Stimulated activated naive CD8-positive, alpha-beta T cell treated with anti-CD3 and anti-CD28 coated beads, Interleukin-15, Interleukin-2, amounts not matched to agents 100 ng/mL and 50 ng/mL, for 24 hours (primary cell): Measurements from ENCODE around the gene TPSB2.
"Not testable (repeated sequence)": the region's sequence is repeated elsewhere in the genome, so short reads cannot be mapped to it uniquely, and the experiment has no call there.

Experiments used
- H3K27ac Mint-ChIP-seq: one replicate; pipeline ENCODE4 v1.8.0; 2021; ENCODE audit warnings: mild to moderate bottlenecking, mixed read lengths
- H3K27me3 Mint-ChIP-seq: one replicate; pipeline ENCODE4 v1.8.0; 2021; ENCODE audit warnings: mixed read lengths
- H3K36me3 Mint-ChIP-seq: one replicate; pipeline ENCODE4 v1.8.0; 2021; ENCODE audit warnings: low read depth, mixed read lengths
- H3K4me1 Mint-ChIP-seq: one replicate; pipeline ENCODE4 v1.8.0; 2021; ENCODE audit warnings: low read depth, mixed read lengths
- H3K4me3 Mint-ChIP-seq: one replicate; pipeline ENCODE4 v1.8.0; 2021; ENCODE audit warnings: mild to moderate bottlenecking, mixed read lengths
- H3K9me3 Mint-ChIP-seq: one replicate; pipeline ENCODE4 v1.8.0; 2021; ENCODE audit warnings: mixed read lengths

The TPSB2 gene

DNA sequence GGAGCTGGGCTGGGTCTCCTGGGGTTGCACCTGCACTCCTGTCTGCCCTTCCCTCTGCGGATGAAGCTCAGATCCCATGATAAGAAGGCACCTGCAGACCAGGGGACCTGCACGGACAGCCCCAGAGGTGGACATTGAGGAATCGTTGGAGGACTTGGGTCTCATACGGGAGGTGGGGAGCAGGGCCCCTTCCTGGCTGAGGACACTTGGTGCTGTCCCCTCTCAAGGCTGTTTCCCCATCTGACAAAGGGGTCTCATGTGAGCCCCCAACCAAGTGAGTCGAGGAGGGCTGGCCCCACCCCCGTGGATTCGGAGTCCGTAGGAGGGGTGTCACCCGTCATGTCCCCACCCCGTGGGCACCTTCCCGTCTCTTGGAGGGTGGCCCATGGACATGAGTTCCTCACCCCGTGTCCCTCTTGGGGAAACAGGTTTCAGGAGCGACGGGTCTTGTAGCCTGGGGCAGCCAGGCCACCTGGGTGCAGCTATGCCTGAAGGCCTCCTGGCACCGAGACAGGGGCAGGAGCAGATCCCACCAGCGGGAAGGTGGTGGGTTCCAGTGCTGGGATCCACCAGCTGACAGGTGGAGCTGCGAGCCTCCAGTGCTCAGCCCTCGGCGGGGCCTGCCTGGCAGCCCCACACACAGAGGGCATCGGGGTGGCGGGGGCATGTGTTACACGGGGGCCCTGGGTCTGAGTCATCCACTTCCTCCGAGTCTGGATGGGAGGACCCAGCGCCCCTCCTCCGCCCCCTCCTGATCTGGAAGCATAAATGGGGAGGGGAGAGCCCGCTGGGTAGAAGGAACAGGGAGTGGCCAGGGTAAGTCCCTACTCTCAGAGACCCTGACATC is 25.5 kb upstream of the TPSB2 start, which contains the start of gene TPSD1:
Gene TPSD1 (plus strand): TSS at position 794 of the 847 bp plus-strand sequence. CDS start 212 bp downstream, outside the sequence.
- peaks cover 11% of the 10 kb centered on the region for H3K27me3 Mint-ChIP-seq
- H3K4me3 Mint-ChIP-seq, H3K9me3 Mint-ChIP-seq, H3K4me1 Mint-ChIP-seq, H3K27ac Mint-ChIP-seq, H3K36me3 Mint-ChIP-seq: not testable (repeated sequence)

DNA sequence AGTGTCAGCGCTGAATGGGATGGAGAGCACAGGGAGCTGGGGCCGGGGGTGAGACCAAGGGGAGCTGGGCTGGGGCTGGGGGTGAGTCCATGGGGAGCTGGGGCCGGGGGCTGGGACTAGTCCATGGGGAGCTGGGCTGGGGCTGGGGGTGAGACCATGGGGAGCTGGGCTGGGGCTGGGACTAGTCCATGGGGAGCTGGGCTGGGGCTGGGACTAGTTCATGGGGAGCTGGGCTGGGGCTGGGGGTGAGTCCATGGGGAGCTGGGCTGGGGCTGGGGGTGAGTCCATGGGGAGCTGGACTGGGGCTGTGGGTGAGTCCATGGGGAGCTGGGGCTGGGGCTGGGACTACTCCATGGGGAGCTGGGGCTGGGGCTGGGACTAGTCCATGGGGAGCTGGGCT is 24.8 kb upstream of the TPSB2 start:
- H3K4me3 Mint-ChIP-seq, H3K4me1 Mint-ChIP-seq, H3K36me3 Mint-ChIP-seq, H3K27ac Mint-ChIP-seq, H3K27me3 Mint-ChIP-seq, H3K9me3 Mint-ChIP-seq: not testable (repeated sequence)

DNA sequence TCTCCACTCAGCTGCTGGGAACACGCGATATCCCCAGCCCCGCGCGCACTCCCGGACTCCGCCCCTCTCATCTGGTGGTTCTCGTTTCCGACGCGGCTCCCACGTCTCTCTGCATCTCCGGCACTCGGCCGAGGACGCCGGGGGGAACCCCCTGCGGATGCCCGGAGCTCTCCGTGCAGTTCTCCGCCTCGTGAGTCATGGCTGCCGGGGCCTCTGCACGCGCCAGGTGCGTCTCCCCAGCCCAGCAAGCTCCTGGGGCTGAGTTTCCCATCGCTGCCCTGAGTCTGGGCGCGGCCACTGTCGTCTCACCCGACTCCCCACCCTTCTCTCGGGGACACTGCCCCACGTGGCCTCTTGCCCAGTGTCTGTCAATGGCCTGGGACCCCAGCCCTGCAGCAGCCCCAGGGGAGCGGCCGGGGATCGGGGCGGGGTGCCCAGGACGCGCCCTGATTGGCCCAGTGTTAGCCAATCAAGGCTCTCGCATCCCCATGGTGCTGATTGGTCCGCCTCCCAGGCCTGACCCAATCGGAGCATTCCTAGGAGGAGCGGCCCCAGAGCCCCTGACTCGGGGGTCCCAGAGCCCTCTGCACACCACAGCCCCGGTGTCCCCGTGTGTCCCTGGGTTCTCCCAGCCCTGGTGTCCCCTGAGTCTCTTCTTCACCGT is 23.8 kb upstream of the TPSB2 start:
- not testable (repeated sequence) for H3K4me3 Mint-ChIP-seq, H3K36me3 Mint-ChIP-seq, H3K9me3 Mint-ChIP-seq, H3K4me1 Mint-ChIP-seq, H3K27ac Mint-ChIP-seq, H3K27me3 Mint-ChIP-seq

DNA sequence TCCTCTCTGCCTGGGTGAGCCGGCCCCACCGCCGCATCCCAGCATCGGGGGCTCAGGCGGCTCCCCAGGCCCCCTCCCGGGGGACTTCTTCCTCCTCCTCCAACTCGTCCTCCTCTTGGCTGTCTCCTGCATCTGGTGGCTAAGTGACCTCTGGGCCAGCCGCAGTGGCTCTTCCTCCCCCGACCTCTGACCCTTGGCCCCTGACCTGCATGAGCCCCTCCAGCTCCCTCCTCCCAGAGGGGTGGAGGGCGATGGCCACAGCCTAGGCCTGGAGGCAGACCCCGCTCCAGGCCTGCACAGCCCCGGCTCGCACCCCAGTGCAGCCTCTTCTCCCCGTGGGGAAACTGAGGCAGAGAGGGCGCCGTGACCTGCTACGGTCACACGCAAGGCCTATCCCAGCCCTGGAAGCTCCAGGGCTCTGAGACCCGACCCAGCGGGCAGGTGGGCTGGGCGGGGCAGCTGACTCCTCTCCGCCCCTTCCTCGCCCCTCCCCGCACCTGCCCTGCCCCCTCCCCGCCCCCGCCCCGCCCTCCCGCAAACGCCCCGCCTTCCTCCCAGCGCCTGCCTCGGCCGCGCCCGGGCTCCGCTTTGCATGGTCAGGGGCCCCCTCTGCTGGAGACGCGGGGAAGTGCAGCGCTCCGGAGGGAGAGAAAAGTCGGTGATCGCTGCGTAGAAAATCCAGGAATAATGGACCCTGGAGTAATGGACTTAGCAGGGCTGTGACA is 19.2 kb upstream of the TPSB2 start:
- H3K4me1 Mint-ChIP-seq, H3K27ac Mint-ChIP-seq, H3K4me3 Mint-ChIP-seq, H3K36me3 Mint-ChIP-seq, H3K27me3 Mint-ChIP-seq, H3K9me3 Mint-ChIP-seq: not testable (repeated sequence)

DNA sequence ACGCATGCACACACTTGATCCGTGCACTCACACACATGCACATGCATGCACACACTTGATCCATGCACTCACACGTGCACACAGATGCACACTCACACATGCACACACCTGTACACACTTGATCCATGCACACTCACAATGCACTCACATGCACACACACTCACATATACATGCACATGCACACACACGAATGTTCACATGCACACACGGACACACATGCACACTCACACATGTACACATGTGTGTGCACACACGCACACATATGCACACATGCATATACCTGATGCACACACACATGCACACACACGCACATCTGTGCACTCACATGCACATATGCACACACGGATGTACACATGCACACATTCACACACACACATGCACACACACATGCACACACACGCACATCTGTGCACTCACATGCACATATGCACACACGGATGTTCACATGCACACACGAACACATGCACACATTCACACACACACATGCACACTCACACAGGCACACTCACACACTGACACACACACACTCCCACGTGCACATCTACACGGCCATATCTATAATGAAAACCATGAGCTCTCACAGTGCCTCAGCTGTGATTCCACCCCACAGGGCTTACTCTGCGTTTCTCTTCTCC is 18.0 kb upstream of the TPSB2 start:
- H3K4me1 Mint-ChIP-seq, H3K27me3 Mint-ChIP-seq, H3K36me3 Mint-ChIP-seq, H3K4me3 Mint-ChIP-seq, H3K27ac Mint-ChIP-seq, H3K9me3 Mint-ChIP-seq: not testable (repeated sequence)

DNA sequence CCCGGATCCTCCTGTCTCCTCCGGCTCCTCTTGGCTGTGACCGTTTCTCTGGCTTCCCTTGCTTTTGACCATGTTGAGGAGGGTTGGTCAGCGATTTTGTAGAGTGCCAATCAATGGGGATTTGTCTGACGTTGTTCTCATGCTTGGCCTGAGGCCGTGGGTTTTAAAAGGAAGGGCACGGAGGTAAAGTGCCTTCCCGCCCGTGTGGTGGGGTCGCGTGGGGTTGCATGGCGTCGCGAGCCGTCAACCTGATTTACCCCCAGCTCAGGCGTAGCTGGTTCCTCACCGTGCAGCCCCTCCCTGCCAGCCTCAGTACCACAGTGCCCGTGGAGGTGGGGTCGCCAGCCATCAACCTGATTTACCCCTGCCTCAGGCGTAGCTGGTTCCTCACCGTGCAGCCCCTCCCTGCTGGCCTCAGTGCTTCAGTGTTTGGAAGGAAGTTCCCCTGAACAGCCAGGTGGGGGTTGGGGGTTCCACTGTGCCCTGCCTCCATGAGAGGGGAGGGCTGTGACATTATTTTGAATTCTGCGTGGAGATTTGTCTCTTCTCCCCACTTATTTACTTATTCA is 15.6 kb upstream of the TPSB2 start:
- no peak overlapping the region for H3K4me3 Mint-ChIP-seq
- peaks cover 4% of the 10 kb centered on the region for H3K27me3 Mint-ChIP-seq
- no peaks in the 10 kb centered on the region for H3K9me3 Mint-ChIP-seq
- H3K4me1 Mint-ChIP-seq: peaks cover 5% of the 10 kb centered on the region
- H3K27ac Mint-ChIP-seq: no peak overlapping the region
- no peaks in the 10 kb centered on the region for H3K36me3 Mint-ChIP-seq

DNA sequence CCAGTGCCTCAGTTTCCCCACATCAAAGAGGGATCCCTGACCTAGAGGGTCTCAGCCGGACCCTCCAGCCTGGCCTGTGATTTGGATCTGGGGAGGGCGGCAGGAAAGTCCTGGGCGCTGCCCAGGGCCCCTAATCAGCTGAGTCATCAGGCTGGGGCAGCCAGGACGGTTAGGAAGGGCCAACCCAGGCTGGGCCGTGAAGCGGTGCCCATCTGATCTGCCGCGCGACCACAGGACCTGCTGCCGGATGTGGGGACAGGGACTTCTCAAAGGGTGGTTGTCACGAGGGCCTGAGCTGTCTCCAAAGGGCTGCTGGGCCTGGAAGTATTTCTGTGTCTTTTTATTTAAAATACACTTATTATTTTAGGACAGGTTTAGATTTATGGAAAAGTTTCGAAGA is 14.9 kb upstream of the TPSB2 start:
- Mint-ChIP-seq H3K4me3 (no peak overlapping the region), H3K27me3 (peaks cover 4% of the 10 kb centered on the region), H3K9me3 (no peaks in the 10 kb centered on the region), H3K36me3 (no peaks in the 10 kb centered on the region), H3K27ac (no peak overlapping the region), H3K4me1 (peaks cover 5% of the 10 kb centered on the region)

DNA sequence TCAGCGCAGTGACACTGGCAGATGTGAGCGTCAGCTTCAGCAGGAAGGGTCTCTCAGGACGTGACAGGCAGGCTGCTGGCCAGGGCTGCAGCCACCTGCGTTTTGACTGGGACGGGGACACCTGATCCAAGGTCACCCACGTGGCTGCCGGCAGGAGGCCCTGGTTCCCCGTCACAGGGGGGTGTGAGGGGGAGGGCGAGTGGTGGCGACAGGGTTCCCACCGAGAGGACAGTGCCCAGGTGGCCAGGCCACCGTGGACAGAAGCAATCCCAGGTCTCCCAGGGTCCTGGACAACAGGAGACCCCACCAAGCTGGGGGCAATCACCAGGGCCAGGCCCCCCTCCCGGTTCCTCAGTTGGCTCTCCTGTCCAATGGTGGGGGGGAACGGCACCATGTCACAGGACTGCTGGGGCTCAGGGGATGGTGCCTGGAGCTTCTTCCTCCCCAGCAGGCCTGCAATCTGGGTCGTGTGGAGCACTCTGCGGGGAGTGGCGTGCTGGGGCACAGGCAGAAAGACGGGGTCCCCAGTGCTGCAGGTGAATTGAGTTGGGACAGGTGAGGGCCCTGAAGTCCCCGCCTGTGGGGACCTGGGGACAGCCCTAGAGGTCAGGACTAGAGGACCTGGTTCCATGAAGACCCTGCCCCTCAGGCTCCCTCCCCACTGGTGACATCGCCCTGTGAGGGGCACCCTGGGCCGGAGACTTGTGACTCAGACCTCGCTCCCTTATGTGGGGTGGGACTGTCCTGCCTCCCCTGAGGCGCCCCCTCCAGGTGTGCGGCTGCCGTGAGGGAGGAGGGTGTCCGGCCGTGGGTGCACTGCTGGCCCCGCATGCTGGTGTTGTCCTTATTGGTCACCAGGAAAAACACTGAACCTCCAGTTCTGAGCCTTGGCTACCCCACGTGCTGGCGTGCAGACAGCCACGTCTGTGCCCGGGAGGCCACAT is 14.2 kb upstream of the TPSB2 start:
- H3K9me3 Mint-ChIP-seq, H3K27ac Mint-ChIP-seq, H3K4me1 Mint-ChIP-seq, H3K4me3 Mint-ChIP-seq, H3K27me3 Mint-ChIP-seq, H3K36me3 Mint-ChIP-seq: not testable (repeated sequence)

DNA sequence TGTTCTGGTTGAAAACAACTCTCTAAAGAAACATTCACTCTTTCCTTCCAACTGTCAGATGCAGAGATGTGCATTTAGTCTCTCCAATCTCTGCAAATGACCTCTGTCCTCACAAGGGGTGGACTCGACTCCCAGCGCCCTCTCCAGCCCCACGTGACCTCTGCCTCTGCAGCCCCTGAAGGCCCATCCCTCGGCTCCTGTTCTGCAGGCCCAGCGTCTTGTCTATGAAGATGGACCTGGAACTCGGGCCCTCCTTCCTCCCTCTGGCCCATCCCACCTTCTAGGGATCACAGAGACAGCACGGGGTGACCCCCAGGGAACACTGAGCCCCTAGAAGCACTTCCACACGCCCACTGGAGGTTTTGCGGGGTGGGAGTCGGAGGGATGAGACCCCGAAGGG is 13.4 kb upstream of the TPSB2 start:
- not testable (repeated sequence) for H3K27ac Mint-ChIP-seq, H3K27me3 Mint-ChIP-seq, H3K4me3 Mint-ChIP-seq

DNA sequence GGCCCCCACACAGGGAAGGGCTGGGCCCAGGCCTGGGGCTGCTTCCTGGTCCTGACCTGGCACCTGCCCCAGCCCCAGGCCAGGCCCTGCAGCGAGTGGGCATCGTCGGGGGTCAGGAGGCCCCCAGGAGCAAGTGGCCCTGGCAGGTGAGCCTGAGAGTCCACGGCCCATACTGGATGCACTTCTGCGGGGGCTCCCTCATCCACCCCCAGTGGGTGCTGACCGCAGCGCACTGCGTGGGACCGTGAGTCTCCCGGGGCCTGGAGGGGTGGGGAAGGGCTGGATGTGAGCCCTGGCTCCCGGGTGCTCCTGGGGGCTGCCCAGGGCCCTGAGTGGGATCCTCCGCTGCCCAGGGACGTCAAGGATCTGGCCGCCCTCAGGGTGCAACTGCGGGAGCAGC is 11.1 kb upstream of the TPSB2 start:
- not testable (repeated sequence) for H3K4me1 Mint-ChIP-seq, H3K27ac Mint-ChIP-seq, H3K9me3 Mint-ChIP-seq, H3K4me3 Mint-ChIP-seq, H3K27me3 Mint-ChIP-seq, H3K36me3 Mint-ChIP-seq

More for the DNA sequence above, 13.4 kb upstream of the TPSB2 start:
- H3K9me3 Mint-ChIP-seq, H3K4me1 Mint-ChIP-seq, H3K36me3 Mint-ChIP-seq: not testable (repeated sequence)

DNA sequence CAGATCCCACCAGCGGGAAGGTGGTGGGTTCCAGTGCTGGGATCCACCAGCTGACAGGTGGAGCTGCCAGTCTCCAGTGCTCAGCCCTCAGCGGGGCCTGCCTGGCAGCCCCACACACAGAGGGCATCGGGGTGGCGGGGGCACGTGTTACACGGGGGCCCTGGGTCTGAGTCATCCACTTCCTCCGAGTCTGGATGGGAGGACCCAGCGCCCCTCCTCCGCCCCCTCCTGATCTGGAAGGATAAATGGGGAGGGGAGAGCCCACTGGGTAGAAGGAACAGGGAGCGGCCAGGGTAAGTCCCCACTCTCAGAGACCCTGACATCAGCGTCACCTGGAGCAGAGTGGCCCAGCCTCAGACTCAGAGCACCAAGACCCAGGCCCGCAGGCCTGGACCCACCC is 10.5 kb upstream of the TPSB2 start, which contains the start of gene TPSAB1:
Gene TPSAB1 (plus strand): TSS at position 270 of the 400 bp plus-strand sequence. CDS start 234 bp downstream, outside the sequence.
- H3K27me3 Mint-ChIP-seq, H3K27ac Mint-ChIP-seq, H3K9me3 Mint-ChIP-seq, H3K4me1 Mint-ChIP-seq, H3K36me3 Mint-ChIP-seq, H3K4me3 Mint-ChIP-seq: not testable (repeated sequence)

DNA sequence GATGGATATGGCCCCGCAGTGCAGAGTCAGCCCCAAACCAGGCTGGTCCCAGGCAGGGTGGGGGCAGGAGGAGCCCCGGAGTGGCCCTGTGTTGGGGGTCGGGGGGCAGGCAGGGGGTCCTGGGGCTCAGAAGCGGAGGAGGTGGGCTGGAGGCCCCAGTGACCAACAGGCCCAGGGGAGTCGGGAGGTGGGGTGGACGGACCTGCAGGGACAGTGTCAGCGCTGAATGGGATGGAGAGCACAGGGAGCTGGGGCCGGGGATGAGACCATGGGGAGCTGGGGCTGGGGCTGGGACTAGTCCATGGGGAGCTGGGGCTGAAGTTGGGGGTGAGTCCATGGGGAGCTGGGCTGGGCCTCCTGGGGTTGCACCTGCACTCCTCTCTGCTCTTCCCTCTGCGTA is 9.6 kb upstream of the TPSB2 start:
- H3K36me3 Mint-ChIP-seq, H3K9me3 Mint-ChIP-seq, H3K4me1 Mint-ChIP-seq, H3K27me3 Mint-ChIP-seq, H3K27ac Mint-ChIP-seq, H3K4me3 Mint-ChIP-seq: not testable (repeated sequence)

DNA sequence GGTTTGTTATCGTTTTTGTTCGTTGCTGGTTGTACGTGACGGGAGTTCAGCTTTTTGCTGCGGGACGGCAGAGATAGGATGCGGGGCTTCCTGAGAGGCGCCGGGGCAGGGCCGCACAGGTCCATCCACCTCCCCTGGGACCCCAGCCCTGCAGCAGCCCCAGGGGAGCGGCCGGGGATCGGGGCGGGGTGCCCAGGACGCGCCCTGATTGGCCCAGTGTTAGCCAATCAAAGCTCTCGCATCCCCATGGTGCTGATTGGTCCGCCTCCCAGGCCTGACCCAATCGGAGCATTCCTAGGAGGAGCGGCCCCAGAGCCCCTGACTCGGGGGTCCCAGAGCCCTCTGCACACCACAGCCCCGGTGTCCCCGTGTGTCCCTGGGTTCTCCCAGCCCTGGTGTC is 8.9 kb upstream of the TPSB2 start:
- H3K27me3 Mint-ChIP-seq, H3K4me3 Mint-ChIP-seq, H3K4me1 Mint-ChIP-seq, H3K9me3 Mint-ChIP-seq, H3K36me3 Mint-ChIP-seq, H3K27ac Mint-ChIP-seq: not testable (repeated sequence)

DNA sequence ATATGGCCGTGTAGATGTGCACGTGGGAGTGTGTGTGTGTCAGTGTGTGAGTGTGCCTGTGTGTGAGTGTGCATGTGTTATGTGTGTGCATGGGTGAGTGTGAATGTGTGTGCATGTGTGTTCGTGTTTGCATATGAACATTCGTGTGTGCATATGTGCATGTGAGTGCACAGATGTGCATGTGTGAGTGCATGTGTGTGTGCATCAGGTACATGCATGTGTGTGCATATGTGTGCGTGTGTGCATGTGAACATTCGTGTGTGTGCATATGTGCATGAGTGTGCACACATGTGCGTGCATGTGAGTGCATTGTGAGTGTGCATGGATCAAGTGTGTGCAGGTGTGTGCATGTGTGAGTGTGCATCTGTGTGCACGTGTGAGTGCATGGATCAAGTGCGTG is 8.0 kb upstream of the TPSB2 start:
- H3K27ac Mint-ChIP-seq: no peak overlapping the region
- H3K27me3 Mint-ChIP-seq: no peaks in the 10 kb centered on the region
- H3K36me3 Mint-ChIP-seq: no peaks in the 10 kb centered on the region
- no peaks in the 10 kb centered on the region for H3K4me1 Mint-ChIP-seq
- no peaks in the 10 kb centered on the region for H3K9me3 Mint-ChIP-seq
- H3K4me3 Mint-ChIP-seq: no peak overlapping the region
